ENCODE data around the gene EXD2. TPM values are rescaled to one million over a fixed set of nuclear protein-coding genes. Genes with fewer than 3 reads are reported as not detected.

Gene EXD2
- total RNA-seq, 1 experiment from 2014 or later = 26.2 TPM

DNA sequence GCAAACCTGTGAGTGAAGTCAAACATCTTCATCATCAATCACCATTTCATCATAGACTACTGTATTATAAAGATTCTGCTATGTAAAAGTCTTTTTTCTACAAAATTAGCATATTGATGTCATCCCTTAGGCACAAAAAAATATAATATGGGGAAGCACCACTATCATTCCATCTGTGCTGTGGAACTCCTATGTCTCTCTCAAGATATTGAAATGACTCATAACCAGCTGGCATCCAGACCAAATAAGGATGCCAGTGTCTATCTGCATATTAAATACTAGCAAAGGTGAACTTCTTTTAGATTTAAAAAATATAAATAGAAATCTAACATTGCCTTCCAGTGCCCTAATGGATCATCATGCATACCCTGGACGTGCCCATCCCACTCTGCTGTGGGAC is 20.5 kb upstream of the EXD2 start:
- H3K27ac Mint-ChIP-seq = no peak overlapping the region
- POLR2A ChIA-PET = no interaction called here
- peaks cover 2% of the 10 kb centered on the region; the same call in 1 of the 2 replicates for H3K27me3 Mint-ChIP-seq (ENCODE audit: low read depth)
- TF ChIP-seq GTF2I (CRISPR knock-in tag; conservative IDR thresholded peaks at IDR 0.05) (no peak), KAT7 (CRISPR knock-in tag; IDR thresholded peaks at IDR 0.05; ENCODE audit: borderline replicate concordance) (no peak), JUN (CRISPR knock-in tag; IDR thresholded peaks at IDR 0.05) (no peak), PRRX2 (CRISPR knock-in tag; IDR thresholded peaks at IDR 0.05) (no peak), JAZF1 (CRISPR knock-in tag; IDR thresholded peaks at IDR 0.05) (no peak), ZNF423 (CRISPR knock-in tag; IDR thresholded peaks at IDR 0.05) (no peak), ZNF671 (CRISPR knock-in tag; IDR thresholded peaks at IDR 0.05) (no peak), FOXP1 (CRISPR knock-in tag; IDR thresholded peaks at IDR 0.05; ENCODE audit: borderline replicate concordance) (no peak), EMX1 (CRISPR knock-in tag; IDR thresholded peaks at IDR 0.05) (no peak), RELA (CRISPR knock-in tag; IDR thresholded peaks at IDR 0.05; ENCODE audit: borderline replicate concordance) (no peak), TCF7 (CRISPR knock-in tag; IDR thresholded peaks at IDR 0.05; ENCODE audit: low read depth) (no peak), NR1H2 (CRISPR knock-in tag; IDR thresholded peaks at IDR 0.05) (no peak), RORB (CRISPR knock-in tag; IDR thresholded peaks at IDR 0.05) (no peak), ESRRA (CRISPR knock-in tag; IDR thresholded peaks at IDR 0.05; ENCODE audit: borderline replicate concordance) (no peak), GRHL2 (CRISPR knock-in tag; IDR thresholded peaks at IDR 0.05; ENCODE audit: insufficient replicate concordance, severe bottlenecking) (no peak)
- TF ChIP-seq, protein P1, sequence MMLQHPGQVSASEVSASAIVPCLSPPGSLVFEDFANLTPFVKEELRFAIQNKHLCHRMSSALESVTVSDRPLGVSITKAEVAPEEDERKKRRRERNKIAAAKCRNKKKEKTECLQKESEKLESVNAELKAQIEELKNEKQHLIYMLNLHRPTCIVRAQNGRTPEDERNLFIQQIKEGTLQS (CRISPR knock-in tag; conservative IDR thresholded peaks at IDR 0.05) = no peak
- TF ChIP-seq, protein P2, sequence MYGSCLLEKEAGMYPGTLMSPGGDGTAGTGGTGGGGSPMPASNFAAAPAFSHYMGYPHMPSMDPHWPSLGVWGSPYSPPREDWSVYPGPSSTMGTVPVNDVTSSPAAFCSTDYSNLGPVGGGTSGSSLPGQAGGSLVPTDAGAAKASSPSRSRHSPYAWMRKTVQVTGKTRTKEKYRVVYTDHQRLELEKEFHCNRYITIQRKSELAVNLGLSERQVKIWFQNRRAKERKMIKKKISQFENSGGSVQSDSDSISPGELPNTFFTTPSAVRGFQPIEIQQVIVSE (CRISPR knock-in tag; IDR thresholded peaks at IDR 0.05; ENCODE audit: borderline replicate concordance) = no peak
- TF ChIP-seq, protein P3, sequence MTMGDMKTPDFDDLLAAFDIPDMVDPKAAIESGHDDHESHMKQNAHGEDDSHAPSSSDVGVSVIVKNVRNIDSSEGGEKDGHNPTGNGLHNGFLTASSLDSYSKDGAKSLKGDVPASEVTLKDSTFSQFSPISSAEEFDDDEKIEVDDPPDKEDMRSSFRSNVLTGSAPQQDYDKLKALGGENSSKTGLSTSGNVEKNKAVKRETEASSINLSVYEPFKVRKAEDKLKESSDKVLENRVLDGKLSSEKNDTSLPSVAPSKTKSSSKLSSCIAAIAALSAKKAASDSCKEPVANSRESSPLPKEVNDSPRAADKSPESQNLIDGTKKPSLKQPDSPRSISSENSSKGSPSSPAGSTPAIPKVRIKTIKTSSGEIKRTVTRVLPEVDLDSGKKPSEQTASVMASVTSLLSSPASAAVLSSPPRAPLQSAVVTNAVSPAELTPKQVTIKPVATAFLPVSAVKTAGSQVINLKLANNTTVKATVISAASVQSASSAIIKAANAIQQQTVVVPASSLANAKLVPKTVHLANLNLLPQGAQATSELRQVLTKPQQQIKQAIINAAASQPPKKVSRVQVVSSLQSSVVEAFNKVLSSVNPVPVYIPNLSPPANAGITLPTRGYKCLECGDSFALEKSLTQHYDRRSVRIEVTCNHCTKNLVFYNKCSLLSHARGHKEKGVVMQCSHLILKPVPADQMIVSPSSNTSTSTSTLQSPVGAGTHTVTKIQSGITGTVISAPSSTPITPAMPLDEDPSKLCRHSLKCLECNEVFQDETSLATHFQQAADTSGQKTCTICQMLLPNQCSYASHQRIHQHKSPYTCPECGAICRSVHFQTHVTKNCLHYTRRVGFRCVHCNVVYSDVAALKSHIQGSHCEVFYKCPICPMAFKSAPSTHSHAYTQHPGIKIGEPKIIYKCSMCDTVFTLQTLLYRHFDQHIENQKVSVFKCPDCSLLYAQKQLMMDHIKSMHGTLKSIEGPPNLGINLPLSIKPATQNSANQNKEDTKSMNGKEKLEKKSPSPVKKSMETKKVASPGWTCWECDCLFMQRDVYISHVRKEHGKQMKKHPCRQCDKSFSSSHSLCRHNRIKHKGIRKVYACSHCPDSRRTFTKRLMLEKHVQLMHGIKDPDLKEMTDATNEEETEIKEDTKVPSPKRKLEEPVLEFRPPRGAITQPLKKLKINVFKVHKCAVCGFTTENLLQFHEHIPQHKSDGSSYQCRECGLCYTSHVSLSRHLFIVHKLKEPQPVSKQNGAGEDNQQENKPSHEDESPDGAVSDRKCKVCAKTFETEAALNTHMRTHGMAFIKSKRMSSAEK (CRISPR knock-in tag; IDR thresholded peaks at IDR 0.05; ENCODE audit: borderline replicate concordance) = no peak
- TF ChIP-seq, protein P4, sequence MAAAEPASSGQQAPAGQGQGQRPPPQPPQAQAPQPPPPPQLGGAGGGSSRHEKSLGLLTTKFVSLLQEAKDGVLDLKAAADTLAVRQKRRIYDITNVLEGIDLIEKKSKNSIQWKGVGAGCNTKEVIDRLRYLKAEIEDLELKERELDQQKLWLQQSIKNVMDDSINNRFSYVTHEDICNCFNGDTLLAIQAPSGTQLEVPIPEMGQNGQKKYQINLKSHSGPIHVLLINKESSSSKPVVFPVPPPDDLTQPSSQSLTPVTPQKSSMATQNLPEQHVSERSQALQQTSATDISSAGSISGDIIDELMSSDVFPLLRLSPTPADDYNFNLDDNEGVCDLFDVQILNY (CRISPR knock-in tag; IDR thresholded peaks at IDR 0.05) = no peak
- TF ChIP-seq, protein P5, sequence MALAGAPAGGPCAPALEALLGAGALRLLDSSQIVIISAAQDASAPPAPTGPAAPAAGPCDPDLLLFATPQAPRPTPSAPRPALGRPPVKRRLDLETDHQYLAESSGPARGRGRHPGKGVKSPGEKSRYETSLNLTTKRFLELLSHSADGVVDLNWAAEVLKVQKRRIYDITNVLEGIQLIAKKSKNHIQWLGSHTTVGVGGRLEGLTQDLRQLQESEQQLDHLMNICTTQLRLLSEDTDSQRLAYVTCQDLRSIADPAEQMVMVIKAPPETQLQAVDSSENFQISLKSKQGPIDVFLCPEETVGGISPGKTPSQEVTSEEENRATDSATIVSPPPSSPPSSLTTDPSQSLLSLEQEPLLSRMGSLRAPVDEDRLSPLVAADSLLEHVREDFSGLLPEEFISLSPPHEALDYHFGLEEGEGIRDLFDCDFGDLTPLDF (CRISPR knock-in tag; IDR thresholded peaks at IDR 0.05) = no peak
- DNase-seq (ENCODE audit: low spot score) (no peak), ATAC-seq (no peak)
- no peaks in the 10 kb centered on the region; the same call in 1 of the 2 replicates for H3K4me1 Mint-ChIP-seq
- no peaks in the 10 kb centered on the region for H3K36me3 Mint-ChIP-seq
- H3K9me3 Mint-ChIP-seq = peaks cover 2% of the 10 kb centered on the region
- CTCF ChIA-PET = no interaction called here
- no peak overlapping the region for H3K4me3 Mint-ChIP-seq

DNA sequence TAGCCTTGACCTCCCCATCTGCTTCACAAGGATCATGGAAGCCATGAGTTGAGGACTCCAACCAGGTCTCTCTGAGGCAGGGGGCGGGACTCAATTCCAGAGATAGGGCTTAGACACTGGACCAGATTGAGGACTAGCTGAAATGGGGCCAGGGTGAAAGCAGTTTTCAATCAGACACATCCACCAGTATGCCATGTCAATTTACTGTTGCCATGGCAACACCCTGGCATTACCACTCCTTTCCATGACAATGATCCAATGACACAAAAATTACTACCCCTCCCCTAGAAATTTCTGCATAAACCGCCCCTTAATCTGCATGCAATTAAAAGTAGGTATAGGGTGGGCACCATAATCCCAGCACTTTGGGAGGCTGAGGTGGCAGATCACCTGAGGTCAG is 19.7 kb upstream of the EXD2 start:
- no peak overlapping the region for H3K27ac Mint-ChIP-seq
- H3K36me3 Mint-ChIP-seq = no peaks in the 10 kb centered on the region
- H3K9me3 Mint-ChIP-seq = no peaks in the 10 kb centered on the region
- POLR2A ChIA-PET = no interaction called here
- DNase-seq (ENCODE audit: low spot score) = no peak
- no peak overlapping the region for H3K4me3 Mint-ChIP-seq
- ATAC-seq = no peak
- H3K27me3 Mint-ChIP-seq (ENCODE audit: low read depth) = no peaks in the 10 kb centered on the region; the same call in 1 of the 2 replicates
- H3K4me1 Mint-ChIP-seq = no peaks in the 10 kb centered on the region; the same call in 1 of the 2 replicates
- CTCF ChIA-PET = interaction anchor here (1.2 kb wide), 1 partner anchor 20 kb away, joined by 3 read pairs; no protein-coding TSS in a partner anchor
- no peak for TF ChIP-seq EMX1 (CRISPR knock-in tag; IDR thresholded peaks at IDR 0.05)
- TF ChIP-seq, protein P6, sequence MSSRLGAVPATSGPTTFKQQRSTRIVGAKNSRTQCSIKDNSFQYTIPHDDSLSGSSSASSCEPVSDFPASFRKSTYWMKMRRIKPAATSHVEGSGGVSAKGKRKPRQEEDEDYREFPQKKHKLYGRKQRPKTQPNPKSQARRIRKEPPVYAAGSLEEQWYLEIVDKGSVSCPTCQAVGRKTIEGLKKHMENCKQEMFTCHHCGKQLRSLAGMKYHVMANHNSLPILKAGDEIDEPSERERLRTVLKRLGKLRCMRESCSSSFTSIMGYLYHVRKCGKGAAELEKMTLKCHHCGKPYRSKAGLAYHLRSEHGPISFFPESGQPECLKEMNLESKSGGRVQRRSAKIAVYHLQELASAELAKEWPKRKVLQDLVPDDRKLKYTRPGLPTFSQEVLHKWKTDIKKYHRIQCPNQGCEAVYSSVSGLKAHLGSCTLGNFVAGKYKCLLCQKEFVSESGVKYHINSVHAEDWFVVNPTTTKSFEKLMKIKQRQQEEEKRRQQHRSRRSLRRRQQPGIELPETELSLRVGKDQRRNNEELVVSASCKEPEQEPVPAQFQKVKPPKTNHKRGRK (CRISPR knock-in tag; IDR thresholded peaks at IDR 0.05; ENCODE audit: borderline replicate concordance) = no peak
